NCI-H2171 (cell line): ENCODE measurements around the gene EXTL1.
"Not testable (repeated sequence)": the region's sequence is repeated elsewhere in the genome, so short reads cannot be mapped to it uniquely, and the experiment has no call there.

Source experiments
- DNase-seq: peaks from one replicate; lab custom pipeline; 2025; lab: John Stamatoyannopoulos, UW

The EXTL1 gene

GRCh38 chr1:26021647-26022403, at the start of gene EXTL1:
TSS of gene EXTL1 (plus strand) at chr1:26021775. CDS start at chr1:26022647, 872 bp downstream.
- DNase-seq, result peak; percentile 79

GRCh38 chr1:25971811-25972180, 49.8 kb upstream of the EXTL1 start:
- DNase-seq, result no peak

GRCh38 chr1:25973610-25974321, 47.8 kb upstream of the EXTL1 start:
- DNase-seq, result no peak

GRCh38 chr1:25977801-25978200, 43.8 kb upstream of the EXTL1 start:
- DNase-seq, result no peak

GRCh38 chr1:25978403-25978802, 43.2 kb upstream of the EXTL1 start:
- no peak for DNase-seq

GRCh38 chr1:25979210-25979609, 42.4 kb upstream of the EXTL1 start:
- DNase-seq, result no peak

GRCh38 chr1:25985171-25985570, 36.4 kb upstream of the EXTL1 start:
- no peak for DNase-seq

GRCh38 chr1:25985670-25986069, 35.9 kb upstream of the EXTL1 start:
- DNase-seq, result no peak

- DNase-seq, result not testable (repeated sequence)
Measured at GRCh38 chr1:25986773-25987172, 34.8 kb upstream of the EXTL1 start.

- DNase-seq, result peak; percentile 86
Measured at GRCh38 chr1:25987951-25988350, 33.6 kb upstream of the EXTL1 start.

GRCh38 chr1:25989440-25990234, 31.9 kb upstream of the EXTL1 start:
- DNase-seq, result no peak

- DNase-seq, result no peak
Measured at GRCh38 chr1:25990251-25990650, 31.3 kb upstream of the EXTL1 start.

- no peak for DNase-seq
Measured at GRCh38 chr1:25990702-25991395, 30.7 kb upstream of the EXTL1 start.

- DNase-seq, result peak; percentile 23
Measured at GRCh38 chr1:25991937-25992688, 29.5 kb upstream of the EXTL1 start.

GRCh38 chr1:25992689-25993171, 28.8 kb upstream of the EXTL1 start:
- peak; percentile 43 for DNase-seq

- no peak for DNase-seq
Measured at GRCh38 chr1:25993197-25993951, 28.2 kb upstream of the EXTL1 start.

- DNase-seq, result no peak
Measured at GRCh38 chr1:25994402-25995150, 27.0 kb upstream of the EXTL1 start.

GRCh38 chr1:25996966-25997827, 24.4 kb upstream of the EXTL1 start:
- DNase-seq, result no peak
